Thyroid gland (tissue), 4 donors: ENCODE data around the gene DUSP28. TPM values are rescaled to one million over a fixed set of nuclear protein-coding genes. Genes with fewer than 3 reads are reported as not detected.

Source experiments
- DNase-seq, 2 donors: peaks; one replicate each; pipeline ENCODE4 v3.0.0-alpha.2; 2019
- H3K27ac ChIP-seq, 3 donors: fragments of 200-600 bp; sonication (generic); 1 replicate in 2 of 3; 2 replicates in 1 of 3; pipeline ENCODE4 v1.5.1; 2016 to 2019; ENCODE audit warnings: mild to moderate bottlenecking in 1 of 3, moderate library complexity in 1 of 3
- H3K27me3 ChIP-seq: fragments of 200-600 bp; sonication (generic); one replicate; pipeline ENCODE4 v1.5.1; 2019
- H3K36me3 ChIP-seq, 2 donors: fragments of 200-600 bp; sonication (generic); one replicate each; pipeline ENCODE4 v1.5.1; 2016 to 2019
- H3K4me1 ChIP-seq, 2 donors: fragments of 200-600 bp; sonication (generic); one replicate each; pipeline ENCODE4 v1.5.1; 2017 to 2019
- H3K4me3 ChIP-seq, 3 donors: fragments of 200-600 bp; sonication (generic); replicated peaks in 1 of 3; 1 replicate in 2 of 3; 2 replicates in 1 of 3; pipeline ENCODE4 v1.5.1; 2016; ENCODE audit warnings: mild to moderate bottlenecking in 1 of 3
- H3K9me3 ChIP-seq: fragments of 200-600 bp; sonication (generic); one replicate; pipeline ENCODE4 v1.5.1; 2017
- POLR2A ChIP-seq, 2 donors: fragments of 450-650 bp; IDR thresholded peaks; one replicate each; pipeline ENCODE4 v1.6.1; 2017; ENCODE audit warnings: antibody characterized with exemption in 2 of 2, mild to moderate bottlenecking in 2 of 2, moderate library complexity in 1 of 2
- WGBS, 2 donors: methylation state at CpG; one replicate each; pipeline ENCODE4 v1.1.5; 2017; 5-methylcytosine and 5-hydroxymethylcytosine counted together
- intact Hi-C: fragments of 100-400 bp; cut with DNase I; formaldehyde crosslinking; loops from one replicate; pipeline ENCODE4 v1.15.1; 2023
- total RNA-seq, 4 donors: library from RNA; depleted of rRNA; stranded (reverse); fragments of >200 nt; gene quantifications; one replicate each; pipeline ENCODE4 v1.2.3, GENCODE V29; 2016
- TF ChIP-seq, protein P1 (sequence below), 6 experiments: fragments of 200-600 bp in 3 of 6; fragments of 450-650 bp in 3 of 6; sonication (generic) in 3 of 6; IDR thresholded peaks; one replicate each; pipeline ENCODE4 v1.5.1; 2016 to 2019; ENCODE audit warnings: antibody characterized with exemption in 6 of 6, mild to moderate bottlenecking in 2 of 6, inconsistent platforms in 1 of 6, moderate library complexity in 1 of 6

DUSP28 gene
- total RNA-seq, 4 donors from 2014 or later = 6.6 to 12.5 (median 9.2) TPM

DNA sequence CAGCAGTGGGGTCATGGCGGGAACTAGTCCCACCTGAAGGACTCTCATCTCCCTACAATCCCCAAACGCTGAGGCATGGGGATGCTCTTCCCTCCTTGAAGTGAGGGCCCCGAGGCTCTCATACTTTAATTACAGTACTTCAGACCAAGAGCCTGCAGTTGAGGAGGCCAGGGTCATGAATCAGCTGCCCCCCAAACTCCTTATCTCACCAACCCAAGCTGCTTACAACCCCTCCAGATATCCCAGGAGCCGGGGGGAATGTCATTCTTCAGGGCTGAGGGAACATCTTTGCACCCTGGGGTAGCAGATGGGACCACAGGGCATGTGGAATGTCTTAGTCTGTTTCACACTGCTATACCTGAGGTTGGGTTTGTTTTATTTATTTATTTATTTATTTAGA is 23.6 kb downstream of the DUSP28 start:
- H3K27ac ChIP-seq = no peak overlapping the region
- TF ChIP-seq, protein P1, sequence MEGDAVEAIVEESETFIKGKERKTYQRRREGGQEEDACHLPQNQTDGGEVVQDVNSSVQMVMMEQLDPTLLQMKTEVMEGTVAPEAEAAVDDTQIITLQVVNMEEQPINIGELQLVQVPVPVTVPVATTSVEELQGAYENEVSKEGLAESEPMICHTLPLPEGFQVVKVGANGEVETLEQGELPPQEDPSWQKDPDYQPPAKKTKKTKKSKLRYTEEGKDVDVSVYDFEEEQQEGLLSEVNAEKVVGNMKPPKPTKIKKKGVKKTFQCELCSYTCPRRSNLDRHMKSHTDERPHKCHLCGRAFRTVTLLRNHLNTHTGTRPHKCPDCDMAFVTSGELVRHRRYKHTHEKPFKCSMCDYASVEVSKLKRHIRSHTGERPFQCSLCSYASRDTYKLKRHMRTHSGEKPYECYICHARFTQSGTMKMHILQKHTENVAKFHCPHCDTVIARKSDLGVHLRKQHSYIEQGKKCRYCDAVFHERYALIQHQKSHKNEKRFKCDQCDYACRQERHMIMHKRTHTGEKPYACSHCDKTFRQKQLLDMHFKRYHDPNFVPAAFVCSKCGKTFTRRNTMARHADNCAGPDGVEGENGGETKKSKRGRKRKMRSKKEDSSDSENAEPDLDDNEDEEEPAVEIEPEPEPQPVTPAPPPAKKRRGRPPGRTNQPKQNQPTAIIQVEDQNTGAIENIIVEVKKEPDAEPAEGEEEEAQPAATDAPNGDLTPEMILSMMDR (IDR thresholded peaks at IDR 0.05) = no peak
- no peak for TF ChIP-seq POLR2A (IDR thresholded peaks at IDR 0.05)
- H3K4me1 ChIP-seq = peaks cover 36 to 52% of the 10 kb centered on the region in 2 donors
- 46 to 51% methylated on average over 4 of the region's 4 CpGs for WGBS, 2 donors
- H3K27me3 ChIP-seq = no peaks in the 10 kb centered on the region
- no peaks in the 10 kb centered on the region for H3K36me3 ChIP-seq
- intact Hi-C loops = no loop called here
- no peak overlapping the region for H3K4me3 ChIP-seq
- H3K9me3 ChIP-seq = no peaks in the 10 kb centered on the region
- no peak for DNase-seq

DNA sequence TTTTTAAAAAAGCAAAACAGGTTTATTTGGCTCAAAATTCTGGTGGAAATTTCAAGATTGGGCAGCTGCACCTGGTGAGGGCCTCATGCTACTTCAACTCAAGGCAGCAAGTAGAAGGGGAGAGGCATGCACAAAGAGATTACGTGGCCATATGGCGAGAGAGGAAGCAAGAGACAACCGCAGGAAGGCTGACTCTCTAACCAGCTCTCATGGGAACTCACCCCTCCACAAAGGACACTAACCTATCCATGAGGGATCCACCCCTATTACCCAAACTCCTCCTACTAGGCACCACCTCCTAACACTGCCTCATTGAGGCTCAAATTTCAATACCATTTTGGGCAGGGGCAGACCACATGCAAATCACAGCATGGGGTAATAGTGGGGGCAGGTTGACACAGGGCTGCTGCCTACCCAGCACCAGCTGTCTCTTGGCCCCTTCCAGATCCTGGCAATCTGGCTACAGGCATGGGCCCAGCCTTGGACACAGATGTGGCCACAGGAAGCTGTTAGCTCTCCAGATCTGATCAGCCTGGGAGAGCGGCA is 24.4 kb downstream of the DUSP28 start:
- TF ChIP-seq, protein P1 (IDR thresholded peaks at IDR 0.05) = no peak
- TF ChIP-seq POLR2A (IDR thresholded peaks at IDR 0.05) = no peak
- Histone ChIP-seq H3K9me3 (no peaks in the 10 kb centered on the region), H3K4me3 (no peak overlapping the region), H3K27me3 (no peaks in the 10 kb centered on the region), H3K36me3 (no peaks in the 10 kb centered on the region), H3K27ac (no peak overlapping the region), H3K4me1 (peaks cover 35 to 45% of the 10 kb centered on the region in 2 donors)
- intact Hi-C loops = no loop called here
- 68 to 76% methylated on average over 3 of the region's 4 CpGs for WGBS, 2 donors
- DNase-seq = no peak

DNA sequence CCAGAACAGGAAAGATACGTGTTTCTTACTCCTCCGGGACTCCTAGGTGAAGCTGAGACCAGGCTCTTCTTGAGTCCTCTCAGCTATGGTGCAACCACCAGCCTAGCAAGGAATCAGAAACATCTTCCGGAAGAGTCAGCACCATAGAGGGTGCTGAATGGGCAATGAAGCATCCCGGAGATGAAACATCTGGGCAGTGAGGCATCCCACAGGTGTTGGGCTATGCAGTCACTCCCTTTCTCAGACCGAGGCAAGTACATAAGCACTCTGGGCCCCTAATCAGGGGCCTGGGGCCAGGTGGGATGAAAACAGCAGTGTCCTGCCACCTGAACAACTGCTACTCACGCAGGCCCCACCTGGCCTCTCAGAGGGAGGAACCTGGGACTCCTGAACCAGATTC is 24.9 kb downstream of the DUSP28 start:
- Histone ChIP-seq H3K4me3 (peak overlapping the region in 1 of 3 donors; percentile 89), H3K36me3 (no peaks in the 10 kb centered on the region), H3K4me1 (peaks cover 29 to 40% of the 10 kb centered on the region in 2 donors), H3K27ac (no peak overlapping the region), H3K27me3 (no peaks in the 10 kb centered on the region), H3K9me3 (no peaks in the 10 kb centered on the region)
- WGBS, 2 donors = 90 to 92% methylated on average over 6 of the region's 6 CpGs
- no peak for TF ChIP-seq POLR2A (IDR thresholded peaks at IDR 0.05)
- TF ChIP-seq, protein P1 (IDR thresholded peaks at IDR 0.05) = no peak
- no peak for DNase-seq
- intact Hi-C loops = no loop called here

DNA sequence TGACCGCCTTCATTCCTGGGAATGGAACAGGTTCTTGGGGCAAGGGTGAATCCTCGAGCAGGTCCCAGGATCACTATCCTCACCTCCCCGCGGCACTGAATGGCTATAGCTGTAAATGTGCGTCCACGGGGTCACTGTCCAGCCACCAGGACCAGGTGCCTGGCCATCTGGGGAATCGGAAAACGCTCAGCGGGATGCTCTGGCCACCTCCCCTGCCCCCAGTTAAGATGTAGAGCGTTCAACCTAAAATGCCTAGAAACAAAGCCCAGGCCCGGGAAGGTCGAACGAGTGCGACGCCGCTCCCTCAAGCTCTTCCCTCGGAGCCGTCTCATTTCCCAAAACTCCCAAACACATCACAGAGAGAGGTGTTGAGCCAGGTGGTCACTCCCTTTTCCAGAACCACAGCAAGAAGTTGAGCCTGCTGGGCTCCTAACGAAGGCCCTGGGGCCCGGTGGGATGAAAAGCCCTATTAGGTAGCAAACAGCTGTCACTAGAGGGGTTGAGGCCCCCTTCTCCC is 25.6 kb downstream of the DUSP28 start:
- H3K4me1 ChIP-seq = peaks cover 26 to 33% of the 10 kb centered on the region in 2 donors
- intact Hi-C loops = no loop called here

More for the DNA sequence above, 25.6 kb downstream of the DUSP28 start:
- Histone ChIP-seq H3K9me3 (no peaks in the 10 kb centered on the region), H3K27me3 (no peaks in the 10 kb centered on the region), H3K36me3 (peaks cover 0 to 2% of the 10 kb centered on the region in 2 donors), H3K4me3 (peak overlapping the region; percentile 78 to 89 (median 89)), H3K27ac (peak overlapping the region; percentile 68 to 95 (median 89))
- DNase-seq = no peak
- WGBS, 2 donors = 3 to 10% methylated on average over 4 to 20 of the region's 20 CpGs
- TF ChIP-seq, protein P1 (IDR thresholded peaks at IDR 0.05) = no peak
- no peak for TF ChIP-seq POLR2A (IDR thresholded peaks at IDR 0.05)
